Uterus (tissue), 2 donors: ENCODE data around the gene RSAD2.
"Not testable (repeated sequence)": the region's sequence is repeated elsewhere in the genome, so short reads cannot be mapped to it uniquely, and the experiment has no call there.

ENCODE experiments used
- CTCF ChIP-seq, 4 experiments: fragments of 200-600 bp in 2 of 4; fragments of 450-650 bp in 2 of 4; sonication (generic) in 2 of 4; IDR thresholded peaks; one replicate each; pipeline ENCODE4 v1.5.1; 2016 to 2019; ENCODE audit warnings: antibody characterized with exemption in 4 of 4, mild to moderate bottlenecking in 2 of 4, moderate library complexity in 1 of 4
- POLR2A ChIP-seq, 2 donors: fragments of 450-650 bp; IDR thresholded peaks; one replicate each; pipeline ENCODE4 v1.6.1; 2016; ENCODE audit warnings: antibody characterized with exemption in 2 of 2, mild to moderate bottlenecking in 1 of 2, moderate library complexity in 1 of 2

- TF ChIP-seq CTCF, POLR2A (IDR thresholded peaks at IDR 0.05): not testable (repeated sequence)
Observed at GRCh38 chr2:6902581-6902980, 25.0 kb downstream of the RSAD2 start.
